ENCODE data around the gene TRIM52.

Gene TRIM52

DNA sequence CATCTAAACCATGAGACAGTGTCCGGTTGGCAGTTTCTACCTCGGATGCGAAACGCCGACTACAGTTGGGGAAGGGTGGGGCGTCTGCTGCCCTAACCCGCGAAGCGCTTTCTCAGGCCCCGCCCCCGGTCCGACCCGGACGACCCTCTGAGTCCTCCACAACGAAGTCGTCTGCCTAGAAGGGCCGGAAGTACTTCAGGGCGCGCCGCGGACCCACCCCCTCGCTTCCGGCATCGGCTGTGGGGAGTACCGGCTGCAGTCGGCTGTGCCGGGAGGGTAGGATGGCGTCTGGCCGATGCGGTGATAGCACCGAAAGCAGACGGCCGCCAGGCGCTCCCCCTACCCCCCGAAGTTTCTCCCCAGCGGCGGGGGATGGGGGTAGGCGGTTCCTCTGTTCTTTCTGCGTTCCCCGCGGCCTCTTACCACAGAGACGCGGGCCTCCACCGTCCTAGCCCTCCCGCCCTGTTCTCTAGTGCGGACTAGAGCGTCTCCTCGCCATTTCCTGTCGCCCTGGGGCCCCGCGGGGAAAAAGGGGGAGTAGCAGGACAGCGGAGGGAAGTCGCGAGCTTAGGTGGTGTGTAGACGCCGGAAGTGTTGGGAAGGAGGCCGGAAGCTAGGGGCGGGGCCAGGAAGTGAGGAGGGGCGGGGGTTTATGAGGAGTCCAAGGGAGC, 37.8 kb downstream of the TRIM52 start, which contains the start of gene TRIM41:
Gene TRIM41, plus strand, starts transcription at position 224 of the 671 bp plus-strand sequence. CDS start 719 bp downstream, outside the sequence.
- ChIA-PET CTCF (interaction anchor here (0.6 to 1.4 kb wide), 6 partner anchors 13 to 51 kb away, joined by 3 to 4 read pairs (median 3); no protein-coding TSS in a partner anchor), POLR2A (interaction anchor here (0.6 to 4.4 kb wide), 21 partner anchors 9 to 323 kb away, joined by 3 to 49 read pairs (median 6); partner anchors contain the start of genes RACK1, TRIM52 and TRIM7)
- Histone ChIP-seq H3K27ac (ENCODE audit: extremely low read depth, low read depth, low read length) (peak within 1 kb of the TSS; percentile 85), H3K4me1 (ENCODE audit: control insufficient read depth, insufficient read depth, low read length) (no peaks in the 10 kb centered on the region), H3K9me3 (ENCODE audit: control insufficient read depth, insufficient read depth, low read depth, low read length) (no peaks in the 10 kb centered on the region), H3K36me3 (ENCODE audit: control insufficient read depth in 2 of 2, insufficient read depth in 1 of 2, low read length in 2 of 2) (peaks cover 9 to 28% of the 10 kb centered on the region in 2 experiments; a peak in 2 of 3 replicates), H3K4me3 (ENCODE audit: low read depth, low read length) (peak within 1 kb of the TSS; percentile 92)
- TF ChIP-seq ZNF274 (IDR thresholded peaks at IDR 0.05; ENCODE audit: low read length) (no peak), ZNF274 (tag by site-specific recombination; IDR thresholded peaks at IDR 0.05; ENCODE audit: borderline replicate concordance) (no peak), ZNF514 (tag by site-specific recombination; IDR thresholded peaks at IDR 0.05) (no peak), ZNF24 (tag by site-specific recombination; IDR thresholded peaks at IDR 0.05) (peak; percentile 90), BCL11A (tag by site-specific recombination; IDR thresholded peaks at IDR 0.05; ENCODE audit: low read depth) (no peak), ZNF521 (tag by site-specific recombination; IDR thresholded peaks at IDR 0.05) (no peak), ZIC2 (tag by site-specific recombination; IDR thresholded peaks at IDR 0.05) (peak; percentile 61; the same call in 1 of the 2 replicates), ZNF302 (tag by site-specific recombination; IDR thresholded peaks at IDR 0.05; ENCODE audit: low read depth) (no peak), HOXA7 (CRISPR knock-in tag; IDR thresholded peaks at IDR 0.05; ENCODE audit: borderline replicate concordance) (no peak), ZBTB7A (tag by site-specific recombination; IDR thresholded peaks at IDR 0.05; ENCODE audit: low read depth) (peak; percentile 84), ZNF473 (tag by site-specific recombination; IDR thresholded peaks at IDR 0.05) (no peak), PRDM1 (tag by site-specific recombination; IDR thresholded peaks at IDR 0.05) (no peak), ZNF747 (tag by site-specific recombination; IDR thresholded peaks at IDR 0.05) (no peak), ZNF146 (tag by site-specific recombination; IDR thresholded peaks at IDR 0.05) (peak; percentile 26; the same call in 1 of the 2 replicates), ZNF777 (tag by site-specific recombination; IDR thresholded peaks at IDR 0.05; ENCODE audit: borderline replicate concordance) (no peak), TCF7L2 (IDR thresholded peaks at IDR 0.05; ENCODE audit: borderline replicate concordance, low read depth, low read length) (no peak), RBAK (tag by site-specific recombination; IDR thresholded peaks at IDR 0.05) (no peak), ZSCAN16 (tag by site-specific recombination; IDR thresholded peaks at IDR 0.05) (no peak; the same call in 1 of the 2 replicates), ZNF768 (tag by site-specific recombination; IDR thresholded peaks at IDR 0.05) (no peak), MEIS1 (CRISPR knock-in tag; IDR thresholded peaks at IDR 0.05; ENCODE audit: borderline replicate concordance) (no peak), ZFP37 (tag by site-specific recombination; IDR thresholded peaks at IDR 0.05) (peak; percentile 93), OSR2 (tag by site-specific recombination; IDR thresholded peaks at IDR 0.05) (peak; percentile 30; the same call in 1 of the 2 replicates), ZNF394 (tag by site-specific recombination; IDR thresholded peaks at IDR 0.05; ENCODE audit: borderline replicate concordance) (peak; percentile 99), ZNF19 (tag by site-specific recombination; IDR thresholded peaks at IDR 0.05; ENCODE audit: low read depth) (no peak), ZBTB1 (tag by site-specific recombination; IDR thresholded peaks at IDR 0.05) (no peak), ZNF155 (tag by site-specific recombination; IDR thresholded peaks at IDR 0.05) (no peak), ZNF16 (tag by site-specific recombination; IDR thresholded peaks at IDR 0.05; ENCODE audit: low read depth) (no peak), OVOL3 (tag by site-specific recombination; IDR thresholded peaks at IDR 0.05) (peak; percentile 50; the same call in 1 of the 2 replicates), ZBTB20 (tag by site-specific recombination; IDR thresholded peaks at IDR 0.05) (peak; percentile 74; the same call in 1 of the 2 replicates), IKZF3 (tag by site-specific recombination; IDR thresholded peaks at IDR 0.05) (peak; percentile 92), ZNF169 (tag by site-specific recombination; IDR thresholded peaks at IDR 0.05) (no peak), ZNF133 (tag by site-specific recombination; IDR thresholded peaks at IDR 0.05) (no peak), ZNF629 (tag by site-specific recombination; IDR thresholded peaks at IDR 0.05) (peak; percentile 93)
- TF ChIP-seq, protein P1, sequence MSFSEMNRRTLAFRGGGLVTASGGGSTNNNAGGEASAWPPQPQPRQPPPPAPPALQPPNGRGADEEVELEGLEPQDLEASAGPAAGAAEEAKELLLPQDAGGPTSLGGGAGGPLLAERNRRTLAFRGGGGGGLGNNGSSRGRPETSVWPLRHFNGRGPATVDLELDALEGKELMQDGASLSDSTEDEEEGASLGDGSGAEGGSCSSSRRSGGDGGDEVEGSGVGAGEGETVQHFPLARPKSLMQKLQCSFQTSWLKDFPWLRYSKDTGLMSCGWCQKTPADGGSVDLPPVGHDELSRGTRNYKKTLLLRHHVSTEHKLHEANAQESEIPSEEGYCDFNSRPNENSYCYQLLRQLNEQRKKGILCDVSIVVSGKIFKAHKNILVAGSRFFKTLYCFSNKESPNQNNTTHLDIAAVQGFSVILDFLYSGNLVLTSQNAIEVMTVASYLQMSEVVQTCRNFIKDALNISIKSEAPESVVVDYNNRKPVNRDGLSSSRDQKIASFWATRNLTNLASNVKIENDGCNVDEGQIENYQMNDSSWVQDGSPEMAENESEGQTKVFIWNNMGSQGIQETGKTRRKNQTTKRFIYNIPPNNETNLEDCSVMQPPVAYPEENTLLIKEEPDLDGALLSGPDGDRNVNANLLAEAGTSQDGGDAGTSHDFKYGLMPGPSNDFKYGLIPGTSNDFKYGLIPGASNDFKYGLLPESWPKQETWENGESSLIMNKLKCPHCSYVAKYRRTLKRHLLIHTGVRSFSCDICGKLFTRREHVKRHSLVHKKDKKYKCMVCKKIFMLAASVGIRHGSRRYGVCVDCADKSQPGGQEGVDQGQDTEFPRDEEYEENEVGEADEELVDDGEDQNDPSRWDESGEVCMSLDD (tag by site-specific recombination; IDR thresholded peaks at IDR 0.05) = peak; percentile 92; the same call in 1 of the 2 replicates
- TF ChIP-seq, protein P2, sequence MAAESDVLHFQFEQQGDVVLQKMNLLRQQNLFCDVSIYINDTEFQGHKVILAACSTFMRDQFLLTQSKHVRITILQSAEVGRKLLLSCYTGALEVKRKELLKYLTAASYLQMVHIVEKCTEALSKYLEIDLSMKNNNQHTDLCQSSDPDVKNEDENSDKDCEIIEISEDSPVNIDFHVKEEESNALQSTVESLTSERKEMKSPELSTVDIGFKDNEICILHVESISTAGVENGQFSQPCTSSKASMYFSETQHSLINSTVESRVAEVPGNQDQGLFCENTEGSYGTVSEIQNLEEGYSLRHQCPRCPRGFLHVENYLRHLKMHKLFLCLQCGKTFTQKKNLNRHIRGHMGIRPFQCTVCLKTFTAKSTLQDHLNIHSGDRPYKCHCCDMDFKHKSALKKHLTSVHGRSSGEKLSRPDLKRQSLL (tag by site-specific recombination; IDR thresholded peaks at IDR 0.05) = 0 out of 2 replicates have a peak, but pooled peaks have one; percentile 28
- TF ChIP-seq, protein P3, sequence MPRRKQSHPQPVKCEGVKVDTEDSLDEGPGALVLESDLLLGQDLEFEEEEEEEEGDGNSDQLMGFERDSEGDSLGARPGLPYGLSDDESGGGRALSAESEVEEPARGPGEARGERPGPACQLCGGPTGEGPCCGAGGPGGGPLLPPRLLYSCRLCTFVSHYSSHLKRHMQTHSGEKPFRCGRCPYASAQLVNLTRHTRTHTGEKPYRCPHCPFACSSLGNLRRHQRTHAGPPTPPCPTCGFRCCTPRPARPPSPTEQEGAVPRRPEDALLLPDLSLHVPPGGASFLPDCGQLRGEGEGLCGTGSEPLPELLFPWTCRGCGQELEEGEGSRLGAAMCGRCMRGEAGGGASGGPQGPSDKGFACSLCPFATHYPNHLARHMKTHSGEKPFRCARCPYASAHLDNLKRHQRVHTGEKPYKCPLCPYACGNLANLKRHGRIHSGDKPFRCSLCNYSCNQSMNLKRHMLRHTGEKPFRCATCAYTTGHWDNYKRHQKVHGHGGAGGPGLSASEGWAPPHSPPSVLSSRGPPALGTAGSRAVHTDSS (tag by site-specific recombination; IDR thresholded peaks at IDR 0.05) = no peak
